GM23248 (cell line): ENCODE data around the gene ARHGEF28. TPM values are rescaled to one million over a fixed set of nuclear protein-coding genes. Genes with fewer than 3 reads are reported as not detected.

Experiments used
- DNase-seq: peaks from one replicate; pipeline ENCODE4 v3.0.0-alpha.2; 2015
- H2AFZ ChIP-seq: fragments of 200-600 bp; sonication (generic); 2 replicates; pipeline ENCODE4 v1.6.1; 2016; ENCODE audit warnings: antibody characterized with exemption
- H3F3A ChIP-seq: fragments of 200-600 bp; sonication (generic); 2 replicates; pipeline ENCODE4 v1.6.1; 2016; ENCODE audit warnings: mild to moderate bottlenecking, antibody characterized with exemption, mixed run types; ENCODE audit not compliant: insufficient read depth
- H3K27ac ChIP-seq: fragments of 200-600 bp; sonication (generic); 2 replicates; pipeline ENCODE4 v1.5.1; 2016; ENCODE audit warnings: mild to moderate bottlenecking
- H3K27me3 ChIP-seq: fragments of 200-600 bp; sonication (generic); replicated peaks from 2 replicates; pipeline ENCODE4 v1.6.1; 2016; ENCODE audit warnings: mild to moderate bottlenecking; ENCODE audit not compliant: insufficient read depth
- H3K36me3 ChIP-seq: fragments of 200-600 bp; sonication (generic); 2 replicates; pipeline ENCODE4 v1.6.1; 2016; ENCODE audit warnings: low read depth, mild to moderate bottlenecking
- H3K4me1 ChIP-seq: fragments of 200-600 bp; sonication (generic); 2 replicates; pipeline ENCODE4 v1.6.1; 2016; ENCODE audit warnings: mild to moderate bottlenecking; ENCODE audit not compliant: insufficient read depth
- H3K4me2 ChIP-seq: fragments of 200-600 bp; sonication (generic); one replicate; pipeline ENCODE4 v1.6.1; 2016; ENCODE audit warnings: mild to moderate bottlenecking; ENCODE audit not compliant: unreplicated experiment
- H3K4me3 ChIP-seq: fragments of 200-600 bp; sonication (generic); 2 replicates; pipeline ENCODE4 v1.5.1; 2016; ENCODE audit warnings: mild to moderate bottlenecking
- H3K79me2 ChIP-seq: fragments of 200-600 bp; sonication (generic); 2 replicates; pipeline ENCODE4 v1.6.1; 2016; ENCODE audit warnings: mild to moderate bottlenecking; ENCODE audit not compliant: insufficient read depth
- H3K9ac ChIP-seq: fragments of 200-600 bp; sonication (generic); 2 replicates; pipeline ENCODE4 v1.6.1; 2016; ENCODE audit warnings: mild to moderate bottlenecking
- H3K9me2 ChIP-seq: fragments of 200-600 bp; sonication (generic); 2 replicates; pipeline ENCODE4 v1.6.1; 2016; ENCODE audit warnings: mixed run types, mild to moderate bottlenecking, moderate library complexity; ENCODE audit not compliant: insufficient read depth
- H3K9me3 ChIP-seq: fragments of 200-600 bp; sonication (generic); one replicate; pipeline ENCODE4 v1.6.1; 2017; ENCODE audit warnings: low read depth
- H4K20me1 ChIP-seq: fragments of 200-600 bp; sonication (generic); 2 replicates; pipeline ENCODE4 v1.6.0; 2016; ENCODE audit not compliant: insufficient read depth
- EZH2 ChIP-seq: fragments of 200-600 bp; sonication (generic); IDR thresholded peaks from 2 replicates; pipeline ENCODE4 v1.6.1; 2018; ENCODE audit warnings: antibody characterized with exemption, mild to moderate bottlenecking; ENCODE audit not compliant: insufficient read depth, poor library complexity, severe bottlenecking
- EZH2phosphoT487 ChIP-seq: fragments of 200-600 bp; sonication (generic); IDR thresholded peaks from 2 replicates; pipeline ENCODE4 v1.6.1; 2018; ENCODE audit warnings: antibody characterized with exemption, moderate library complexity, mild to moderate bottlenecking, low read depth; ENCODE audit not compliant: insufficient read depth
- WGBS, 2 experiments: methylation state at CpG; one replicate each; pipeline ENCODE4 v1.1.6; 2015 to 2017; ENCODE audit warnings: low lambda C conversion rate in 2 of 2, low coverage in 1 of 2; ENCODE audit errors: missing lambda C conversion rate in 2 of 2; 5-methylcytosine and 5-hydroxymethylcytosine counted together
- in situ Hi-C: fragments of 300-500 bp; cut with MboI; formaldehyde crosslinking; loops from 2 replicates; pipeline ENCODE4 v1.15.0; 2020
- polyA plus RNA-seq: library from polyadenylated mRNA; unstranded; fragments of >200 nt; fragmentation: Nextera tagmentation; extraction: Ambion mirVana; gene quantifications from 2 replicates; pipeline ENCODE4 v1.2.1, GENCODE V29; 2016
- total RNA-seq: library from RNA; depleted of rRNA; stranded (reverse); fragments of >200 nt; shearing (Covaris generic); gene quantifications from 2 replicates; pipeline ENCODE4 v1.2.3, GENCODE V29; 2014

The ARHGEF28 gene
- total and polyA plus RNA-seq, 2 experiments from 2014 or later = 5.0 to 9.6 TPM

DNA sequence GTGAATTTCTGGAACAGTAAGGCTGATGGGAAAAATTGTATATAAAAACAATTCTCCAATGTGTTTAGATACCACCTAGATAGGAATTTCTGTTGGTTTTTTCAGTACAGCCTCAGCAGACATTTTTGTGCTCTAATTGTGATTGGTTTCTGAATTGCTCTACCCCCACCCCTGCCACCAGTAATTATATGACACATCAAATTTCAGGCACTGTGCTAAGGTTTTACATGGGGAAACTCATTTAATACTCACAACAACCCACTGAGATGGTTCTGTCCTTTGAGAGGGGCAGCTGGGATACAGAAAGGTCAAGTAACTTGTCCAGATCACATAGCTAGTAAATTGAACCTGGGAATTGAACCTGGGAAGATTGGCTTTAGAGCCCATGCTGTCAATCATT, 288.0 kb downstream of the ARHGEF28 start:
- Histone ChIP-seq H3K27ac (no peak overlapping the region), H3K4me1 (no peaks in the 10 kb centered on the region), H3K9me2 (no peaks in the 10 kb centered on the region), H4K20me1 (no peaks in the 10 kb centered on the region), H3K79me2 (no peaks in the 10 kb centered on the region), H3K4me3 (no peak overlapping the region), H3K9me3 (no peaks in the 10 kb centered on the region), H3F3A (no peaks in the 10 kb centered on the region), H3K9ac (no peak overlapping the region), H2AFZ (no peak overlapping the region), H3K4me2 (no peak overlapping the region), H3K36me3 (no peaks in the 10 kb centered on the region), H3K27me3 (no peaks in the 10 kb centered on the region)
- TF ChIP-seq EZH2 (no peak), EZH2phosphoT487 (no peak)
- in situ Hi-C loops = no loop called here
- no peak for DNase-seq

DNA sequence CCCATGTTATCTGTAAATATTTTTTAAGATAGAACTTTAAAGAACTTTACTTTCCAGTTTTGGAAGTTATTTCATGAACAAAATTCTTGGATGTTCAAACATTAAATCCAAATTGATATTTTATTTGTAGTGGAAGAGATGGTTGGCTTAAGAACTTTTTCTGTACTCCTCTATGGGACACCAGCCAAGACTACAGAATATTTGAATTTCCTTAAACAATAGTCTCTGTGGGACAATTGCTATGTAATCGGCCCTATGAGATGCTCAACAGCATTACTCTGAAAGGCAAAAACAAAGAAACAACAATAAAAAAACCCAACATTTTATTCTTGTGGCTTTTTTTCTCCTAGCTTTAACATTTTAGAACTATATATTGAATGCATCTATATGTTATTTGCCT, 289.3 kb downstream of the ARHGEF28 start:
- no peaks in the 10 kb centered on the region for H3K9me2 ChIP-seq
- no peaks in the 10 kb centered on the region for H3K79me2 ChIP-seq
- no peak overlapping the region for H3K27ac ChIP-seq
- no peaks in the 10 kb centered on the region for H4K20me1 ChIP-seq
- DNase-seq = no peak
- H3K36me3 ChIP-seq = no peaks in the 10 kb centered on the region
- H3F3A ChIP-seq = no peaks in the 10 kb centered on the region
- WGBS, 2 experiments = 92 to 96% methylated on average over 1 of the region's 1 CpG
- H2AFZ ChIP-seq = no peak overlapping the region
- H3K4me2 ChIP-seq = no peak overlapping the region
- H3K9ac ChIP-seq = no peak overlapping the region
- no peak for TF ChIP-seq EZH2
- in situ Hi-C loops = no loop called here
- H3K4me1 ChIP-seq = no peaks in the 10 kb centered on the region
- H3K4me3 ChIP-seq = no peak overlapping the region
- H3K27me3 ChIP-seq = no peaks in the 10 kb centered on the region
- no peaks in the 10 kb centered on the region for H3K9me3 ChIP-seq

DNA sequence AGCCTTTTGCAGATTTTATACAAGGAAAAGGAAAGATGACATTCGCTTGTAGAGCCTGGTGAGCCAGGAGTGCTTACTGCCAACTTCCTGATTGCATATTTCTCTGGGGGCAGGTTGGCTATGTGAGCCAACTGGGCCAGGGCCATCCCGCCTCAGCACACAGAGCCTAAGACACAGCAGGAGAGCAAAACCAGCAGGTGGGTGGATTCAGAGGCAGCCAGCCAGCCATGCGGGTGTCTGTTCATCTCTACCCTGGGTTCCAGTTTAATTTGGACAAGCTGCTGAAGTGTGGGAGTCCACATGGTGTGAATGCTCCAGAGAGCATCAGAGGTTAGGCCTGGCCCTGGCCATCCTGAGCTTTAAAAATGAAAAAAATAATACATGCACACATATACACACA, 291.4 kb downstream of the ARHGEF28 start:
- TF ChIP-seq EZH2phosphoT487 (no peak), EZH2 (no peak)
- in situ Hi-C loops = no loop called here
- no peak for DNase-seq

DNA sequence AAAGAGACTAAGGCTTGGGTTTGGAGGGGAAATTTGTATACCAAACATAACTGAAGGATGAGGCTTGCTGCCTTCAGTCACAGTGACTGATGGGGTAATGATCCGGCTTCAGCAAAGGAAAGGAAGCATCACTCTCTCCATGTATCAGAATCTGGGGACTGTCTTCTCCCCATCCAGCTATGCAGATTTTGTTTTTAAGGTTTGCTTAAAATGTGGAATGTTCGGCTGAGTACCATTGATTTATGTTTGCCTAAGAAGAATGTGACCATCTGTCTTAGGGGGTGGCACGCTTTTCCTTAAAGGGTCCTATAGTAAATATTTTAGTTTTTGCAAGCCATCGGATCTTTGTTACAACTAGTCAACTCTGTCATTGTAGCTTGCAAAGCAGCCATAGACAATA, 291.9 kb downstream of the ARHGEF28 start:
- in situ Hi-C loops = no loop called here
- 91 to 92% methylated on average over 4 of the region's 4 CpGs for WGBS, 2 experiments

More for the DNA sequence above, 291.4 kb downstream of the ARHGEF28 start:
- Histone ChIP-seq H3K9me2 (no peaks in the 10 kb centered on the region), H3F3A (no peaks in the 10 kb centered on the region), H3K79me2 (no peaks in the 10 kb centered on the region), H3K4me2 (no peak overlapping the region), H4K20me1 (no peaks in the 10 kb centered on the region), H2AFZ (no peak overlapping the region), H3K27ac (no peak overlapping the region), H3K9ac (no peak overlapping the region), H3K4me3 (no peak overlapping the region), H3K9me3 (no peaks in the 10 kb centered on the region), H3K27me3 (no peaks in the 10 kb centered on the region), H3K4me1 (peaks cover 15% of the 10 kb centered on the region), H3K36me3 (no peaks in the 10 kb centered on the region)
- whole genome bisulfite sequencing, 2 experiments = 80 to 88% methylated on average over 3 of the region's 3 CpGs

DNA sequence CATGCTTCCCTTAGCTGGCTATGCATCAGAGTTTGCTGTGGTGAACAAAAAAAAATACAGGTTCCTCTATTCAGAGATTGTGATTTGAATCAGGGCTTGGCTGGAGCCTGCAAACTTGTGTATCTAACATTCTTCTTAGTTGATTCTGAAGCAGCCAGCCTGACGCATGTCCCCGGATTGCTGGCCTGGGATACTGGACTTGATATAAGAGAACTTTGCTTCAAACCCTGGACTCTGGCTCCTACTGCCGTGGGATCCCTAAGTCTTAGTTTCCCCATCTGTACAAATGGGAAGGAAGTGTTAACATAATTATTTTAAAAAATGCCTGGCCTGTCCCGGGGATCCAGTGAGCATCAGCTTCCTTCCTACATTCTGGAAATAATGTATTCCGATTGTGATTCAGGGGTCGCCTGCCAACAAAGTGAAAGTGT, 292.8 kb downstream of the ARHGEF28 start:
- Histone ChIP-seq H3K4me1 (peaks cover 15% of the 10 kb centered on the region), H3K27ac (no peak overlapping the region), H3K79me2 (no peaks in the 10 kb centered on the region), H3K4me2 (no peak overlapping the region), H2AFZ (no peak overlapping the region), H3K27me3 (no peaks in the 10 kb centered on the region), H3K4me3 (no peak overlapping the region), H3F3A (no peaks in the 10 kb centered on the region), H3K9ac (no peak overlapping the region), H3K36me3 (no peaks in the 10 kb centered on the region), H4K20me1 (no peaks in the 10 kb centered on the region), H3K9me2 (no peaks in the 10 kb centered on the region), H3K9me3 (no peaks in the 10 kb centered on the region)
- WGBS, 2 experiments = 86 to 89% methylated on average over 6 of the region's 6 CpGs
- no peak for DNase-seq
- in situ Hi-C loops = no loop called here
- TF ChIP-seq EZH2phosphoT487 (no peak), EZH2 (no peak)

More for the DNA sequence above, 291.9 kb downstream of the ARHGEF28 start:
- Histone ChIP-seq H3K4me3 (no peak overlapping the region), H3K9ac (no peak overlapping the region), H3K4me2 (no peak overlapping the region), H2AFZ (no peak overlapping the region), H3K4me1 (peaks cover 15% of the 10 kb centered on the region), H3K79me2 (no peaks in the 10 kb centered on the region), H3K27ac (no peak overlapping the region), H3K27me3 (no peaks in the 10 kb centered on the region), H3K9me3 (no peaks in the 10 kb centered on the region), H3K9me2 (no peaks in the 10 kb centered on the region), H3K36me3 (no peaks in the 10 kb centered on the region), H4K20me1 (no peaks in the 10 kb centered on the region), H3F3A (no peaks in the 10 kb centered on the region)
- no peak for DNase-seq
- TF ChIP-seq EZH2phosphoT487 = no peak
- no peak for TF ChIP-seq EZH2
